Measurements from ENCODE around the gene CCDC71L. TPM values are rescaled to one million over a fixed set of nuclear protein-coding genes. Genes with fewer than 3 reads are reported as not detected.

CCDC71L gene
- polyA plus RNA-seq, 1 donor from 2014 or later: 38.3 TPM

DNA sequence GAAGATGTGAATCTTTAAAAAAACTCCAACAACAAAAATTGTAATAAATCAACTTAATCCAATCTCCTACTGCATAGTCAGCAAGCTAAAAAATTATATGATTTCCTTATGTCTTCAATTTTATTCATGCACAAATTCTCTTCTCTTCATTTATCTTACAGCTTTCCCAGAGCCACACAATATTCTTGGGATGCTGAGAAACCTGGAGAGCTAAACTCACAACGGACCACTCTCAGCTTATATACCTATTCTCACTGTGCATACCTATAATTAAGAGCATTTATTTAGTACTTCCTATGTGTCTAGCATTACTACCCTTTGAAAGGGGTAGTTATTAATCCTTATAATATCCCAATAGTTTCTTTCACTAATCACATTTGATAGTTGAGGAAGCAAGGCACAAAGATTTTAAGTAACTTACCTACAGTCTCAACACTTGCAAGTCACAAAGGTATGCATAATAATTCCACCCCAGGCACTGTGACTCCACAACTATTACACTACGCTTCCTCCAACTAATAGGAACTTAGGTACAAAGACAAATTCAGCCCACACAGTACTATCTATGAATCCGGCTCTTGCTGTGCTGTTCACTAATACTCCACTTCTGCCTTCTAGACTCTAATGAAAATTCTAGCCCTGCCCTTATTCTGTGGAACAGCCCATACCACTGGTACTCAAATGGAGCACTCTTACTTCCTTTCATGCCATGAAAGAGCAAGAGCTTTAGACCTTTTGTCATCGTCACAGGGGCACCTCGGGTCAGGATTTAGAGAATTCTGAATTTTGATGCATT lies 5.1 kb downstream of the CCDC71L start:
- Histone ChIP-seq H3K27ac (ENCODE audit: low read length) (no peak overlapping the region), H3K4me3 (ENCODE audit: low read length) (no peak overlapping the region), H3K27me3 (ENCODE audit: insufficient read depth, low read depth, low read length) (no peaks in the 10 kb centered on the region), H3K9me2 (ENCODE audit: insufficient read depth, low read length) (no peaks in the 10 kb centered on the region), H2AFZ (ENCODE audit: low read depth, low read length) (no peak overlapping the region), H3F3A (ENCODE audit: insufficient read depth, low read length, poor library complexity, severe bottlenecking) (no peaks in the 10 kb centered on the region), H3K4me2 (ENCODE audit: low read length) (no peak overlapping the region), H3K9me3 (ENCODE audit: low read length) (no peaks in the 10 kb centered on the region), H4K20me1 (ENCODE audit: insufficient read depth) (no peaks in the 10 kb centered on the region), H3K36me3 (ENCODE audit: insufficient read depth, low read length) (no peaks in the 10 kb centered on the region), H3K9ac (ENCODE audit: low read length) (no peak overlapping the region), H3K79me2 (replicated peaks; ENCODE audit: insufficient read depth, low read length) (peaks cover 20% of the 10 kb centered on the region)
- TF ChIP-seq EZH2 (IDR thresholded peaks at IDR 0.05; ENCODE audit: borderline replicate concordance, insufficient read depth, low read length, poor library complexity, severe bottlenecking): no peak
- TF ChIP-seq, protein P1, sequence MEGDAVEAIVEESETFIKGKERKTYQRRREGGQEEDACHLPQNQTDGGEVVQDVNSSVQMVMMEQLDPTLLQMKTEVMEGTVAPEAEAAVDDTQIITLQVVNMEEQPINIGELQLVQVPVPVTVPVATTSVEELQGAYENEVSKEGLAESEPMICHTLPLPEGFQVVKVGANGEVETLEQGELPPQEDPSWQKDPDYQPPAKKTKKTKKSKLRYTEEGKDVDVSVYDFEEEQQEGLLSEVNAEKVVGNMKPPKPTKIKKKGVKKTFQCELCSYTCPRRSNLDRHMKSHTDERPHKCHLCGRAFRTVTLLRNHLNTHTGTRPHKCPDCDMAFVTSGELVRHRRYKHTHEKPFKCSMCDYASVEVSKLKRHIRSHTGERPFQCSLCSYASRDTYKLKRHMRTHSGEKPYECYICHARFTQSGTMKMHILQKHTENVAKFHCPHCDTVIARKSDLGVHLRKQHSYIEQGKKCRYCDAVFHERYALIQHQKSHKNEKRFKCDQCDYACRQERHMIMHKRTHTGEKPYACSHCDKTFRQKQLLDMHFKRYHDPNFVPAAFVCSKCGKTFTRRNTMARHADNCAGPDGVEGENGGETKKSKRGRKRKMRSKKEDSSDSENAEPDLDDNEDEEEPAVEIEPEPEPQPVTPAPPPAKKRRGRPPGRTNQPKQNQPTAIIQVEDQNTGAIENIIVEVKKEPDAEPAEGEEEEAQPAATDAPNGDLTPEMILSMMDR (IDR thresholded peaks at IDR 0.05; ENCODE audit: poor library complexity, severe bottlenecking): no peak
- TF ChIP-seq REST (IDR thresholded peaks at IDR 0.05; ENCODE audit: borderline replicate concordance): no peak
- no peak for TF ChIP-seq EP300 (conservative IDR thresholded peaks at IDR 0.05; ENCODE audit: poor library complexity, severe bottlenecking)
- no peak for TF ChIP-seq POLR2AphosphoS5 (IDR thresholded peaks at IDR 0.05)

DNA sequence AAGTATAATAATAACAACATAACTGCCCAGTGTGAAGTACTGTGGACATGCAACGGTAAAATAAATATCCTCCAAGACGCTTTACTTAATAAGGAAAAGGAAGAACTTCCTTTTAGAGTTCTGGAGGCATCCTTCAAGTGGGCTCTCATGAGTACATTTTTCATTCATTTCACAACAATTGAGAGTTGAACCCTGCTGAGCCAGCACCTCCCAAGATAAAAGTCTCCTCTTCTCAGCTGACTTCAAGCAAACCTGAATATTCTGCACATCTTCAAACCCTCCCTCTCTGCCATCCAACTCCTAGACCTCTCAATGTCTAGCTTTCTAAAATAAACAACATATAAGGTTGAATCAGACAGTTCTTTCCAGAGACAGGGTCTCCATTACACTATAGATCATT lies 7.5 kb downstream of the CCDC71L start:
- TF ChIP-seq POLR2AphosphoS5 (IDR thresholded peaks at IDR 0.05): no peak
- TF ChIP-seq SMC3 (conservative IDR thresholded peaks at IDR 0.05; ENCODE audit: poor library complexity): no peak
- no peak for TF ChIP-seq MXI1 (conservative IDR thresholded peaks at IDR 0.05; ENCODE audit: poor library complexity, severe bottlenecking)
- no peak for TF ChIP-seq EP300 (conservative IDR thresholded peaks at IDR 0.05; ENCODE audit: poor library complexity, severe bottlenecking)
- no peak for TF ChIP-seq EZH2 (IDR thresholded peaks at IDR 0.05; ENCODE audit: borderline replicate concordance, insufficient read depth, low read length, poor library complexity, severe bottlenecking)
- TF ChIP-seq RAD21 (conservative IDR thresholded peaks at IDR 0.05): no peak
- TF ChIP-seq, protein P1 (IDR thresholded peaks at IDR 0.05; ENCODE audit: poor library complexity, severe bottlenecking): no peak
- no peak for TF ChIP-seq REST (IDR thresholded peaks at IDR 0.05; ENCODE audit: borderline replicate concordance)
- TF ChIP-seq TAF1 (IDR thresholded peaks at IDR 0.05; ENCODE audit: low read depth): no peak
- Histone ChIP-seq H3K27ac (ENCODE audit: low read length) (no peak overlapping the region), H3K4me3 (ENCODE audit: low read length) (no peak overlapping the region), H3K9me2 (ENCODE audit: insufficient read depth, low read length) (no peaks in the 10 kb centered on the region), H3K36me3 (ENCODE audit: insufficient read depth, low read length) (no peaks in the 10 kb centered on the region), H3F3A (ENCODE audit: insufficient read depth, low read length, poor library complexity, severe bottlenecking) (no peaks in the 10 kb centered on the region), H2AFZ (ENCODE audit: low read depth, low read length) (no peak overlapping the region), H3K4me2 (ENCODE audit: low read length) (no peak overlapping the region), H4K20me1 (ENCODE audit: insufficient read depth) (no peaks in the 10 kb centered on the region), H3K27me3 (ENCODE audit: insufficient read depth, low read depth, low read length) (no peaks in the 10 kb centered on the region), H3K9ac (ENCODE audit: low read length) (no peak overlapping the region), H3K79me2 (replicated peaks; ENCODE audit: insufficient read depth, low read length) (peaks cover 15% of the 10 kb centered on the region), H3K9me3 (ENCODE audit: low read length) (no peaks in the 10 kb centered on the region)
